Hematopoietic multipotent progenitor cell treated with erythropoietin and hydrocortisone succinate and interleukin-3 and kit ligand, for 4 days (in vitro differentiated cells): ENCODE measurements around the gene ATP13A1.
"Not testable (repeated sequence)": the region's sequence is repeated elsewhere in the genome, so short reads cannot be mapped to it uniquely, and the experiment has no call there.

Experiments
- DNase-seq: peaks from one replicate; pipeline ENCODE4 v3.0.0-alpha.2; 2015

ATP13A1 gene

GRCh38 chr19:19663256-19664120 is at the start of gene ATP13A1:
Gene ATP13A1, minus strand, starts transcription at chr19:19663676. Its CDS starts 10 bp downstream, at chr19:19663666.
- DNase-seq, result peak; percentile 99

GRCh38 chr19:19711934-19712828 is 48.7 kb upstream of the ATP13A1 start:
- no peak for DNase-seq

GRCh38 chr19:19711306-19711933 is 47.9 kb upstream of the ATP13A1 start:
- DNase-seq, result no peak

GRCh38 chr19:19710506-19710905 is 47.0 kb upstream of the ATP13A1 start:
- DNase-seq, result no peak

- no peak for DNase-seq
Measured at GRCh38 chr19:19704836-19705235, 41.4 kb upstream of the ATP13A1 start.

GRCh38 chr19:19700493-19700892 is 37.0 kb upstream of the ATP13A1 start:
- DNase-seq, result not testable (repeated sequence)

- DNase-seq, result no peak
Measured at GRCh38 chr19:19697589-19697988, 34.1 kb upstream of the ATP13A1 start.

- DNase-seq, result no peak
Measured at GRCh38 chr19:19696386-19696785, 32.9 kb upstream of the ATP13A1 start.

- no peak for DNase-seq
Measured at GRCh38 chr19:19691683-19692082, 28.2 kb upstream of the ATP13A1 start.

GRCh38 chr19:19689023-19689422 is 25.5 kb upstream of the ATP13A1 start:
- DNase-seq, result not testable (repeated sequence)

- peak; percentile 48 for DNase-seq
Measured at GRCh38 chr19:19687090-19687489, 23.6 kb upstream of the ATP13A1 start.

- no peak for DNase-seq
Measured at GRCh38 chr19:19686580-19686979, 23.1 kb upstream of the ATP13A1 start.

- not testable (repeated sequence) for DNase-seq
Measured at GRCh38 chr19:19686119-19686518, 22.6 kb upstream of the ATP13A1 start.

- no peak for DNase-seq
Measured at GRCh38 chr19:19679176-19680073, 15.9 kb upstream of the ATP13A1 start.

GRCh38 chr19:19677579-19677978 is 14.1 kb upstream of the ATP13A1 start:
- no peak for DNase-seq

- no peak for DNase-seq
Measured at GRCh38 chr19:19674315-19674714, 10.8 kb upstream of the ATP13A1 start.

- no peak for DNase-seq
Measured at GRCh38 chr19:19672816-19673215, 9.3 kb upstream of the ATP13A1 start.

- DNase-seq, result no peak
Measured at GRCh38 chr19:19670070-19670551, 6.6 kb upstream of the ATP13A1 start.

GRCh38 chr19:19668230-19669012 is 4.9 kb upstream of the ATP13A1 start, which contains the start of gene ZNF101:
Gene ZNF101, plus strand, starts transcription at chr19:19668839. Its CDS starts 125 bp downstream, at chr19:19668964.
- DNase-seq, result peak; percentile 99

- not testable (repeated sequence) for DNase-seq
Measured at GRCh38 chr19:19665420-19665948, 2.0 kb upstream of the ATP13A1 start.

GRCh38 chr19:19662871-19663255 is 613 bp downstream of the ATP13A1 start:
- DNase-seq, result no peak
